Fibroblast of the aortic adventitia (primary cell): ENCODE measurements around the gene IGF2BP3. TPM values are rescaled to one million over a fixed set of nuclear protein-coding genes. Genes with fewer than 3 reads are reported as not detected.

Experiments used
- DNase-seq: peaks from one replicate; pipeline ENCODE4 v3.0.0-alpha.2; 2010; ENCODE audit warnings: low read depth
- H3K4me3 ChIP-seq: 2 replicates; pipeline ENCODE4 v1.5.1; 2011; ENCODE audit warnings: low read depth, mild to moderate bottlenecking, control low read depth, low read length, moderate library complexity
- total RNA-seq: library from RNA; depleted of rRNA; stranded (reverse); fragments of >200 nt; gene quantifications from 2 replicates; pipeline ENCODE4 v1.2.3, GENCODE V29; 2012; ENCODE audit warnings: low replicate concordance
- TF ChIP-seq, protein P1 (sequence below): IDR thresholded peaks from 2 replicates; pipeline ENCODE4 v1.5.1; 2011; ENCODE audit warnings: mild to moderate bottlenecking, low read length, control low read depth, inconsistent platforms; ENCODE audit not compliant: insufficient read depth

Gene IGF2BP3
- total RNA-seq, 1 donor: 116 TPM

DNA sequence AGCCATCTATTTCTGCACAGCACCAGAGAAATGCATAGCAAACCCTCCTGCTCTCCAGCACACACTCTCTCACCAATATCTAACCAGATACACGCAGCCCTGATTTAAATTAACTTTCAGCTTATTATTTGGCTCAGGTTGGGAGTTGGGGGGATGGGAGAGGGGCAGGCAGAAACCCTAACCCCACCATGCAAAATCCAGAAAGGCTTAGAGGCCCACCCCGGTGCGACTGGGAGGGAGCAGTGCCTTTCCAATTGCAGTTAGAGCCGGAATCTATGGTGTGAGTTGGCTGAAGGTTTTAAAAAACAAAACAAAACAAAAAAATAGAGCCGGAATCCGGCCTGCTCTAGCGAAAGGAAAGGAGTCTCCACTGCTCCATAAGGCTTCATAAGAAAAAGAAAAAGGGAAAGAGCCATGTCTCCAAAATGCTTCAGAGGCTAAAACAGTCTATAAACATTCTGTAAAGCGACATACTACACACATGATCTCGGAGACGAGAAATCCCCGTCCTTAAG lies 2.9 kb downstream of the IGF2BP3 start:
- peak overlapping the region; percentile 78 for H3K4me3 ChIP-seq
- TF ChIP-seq, protein P1, sequence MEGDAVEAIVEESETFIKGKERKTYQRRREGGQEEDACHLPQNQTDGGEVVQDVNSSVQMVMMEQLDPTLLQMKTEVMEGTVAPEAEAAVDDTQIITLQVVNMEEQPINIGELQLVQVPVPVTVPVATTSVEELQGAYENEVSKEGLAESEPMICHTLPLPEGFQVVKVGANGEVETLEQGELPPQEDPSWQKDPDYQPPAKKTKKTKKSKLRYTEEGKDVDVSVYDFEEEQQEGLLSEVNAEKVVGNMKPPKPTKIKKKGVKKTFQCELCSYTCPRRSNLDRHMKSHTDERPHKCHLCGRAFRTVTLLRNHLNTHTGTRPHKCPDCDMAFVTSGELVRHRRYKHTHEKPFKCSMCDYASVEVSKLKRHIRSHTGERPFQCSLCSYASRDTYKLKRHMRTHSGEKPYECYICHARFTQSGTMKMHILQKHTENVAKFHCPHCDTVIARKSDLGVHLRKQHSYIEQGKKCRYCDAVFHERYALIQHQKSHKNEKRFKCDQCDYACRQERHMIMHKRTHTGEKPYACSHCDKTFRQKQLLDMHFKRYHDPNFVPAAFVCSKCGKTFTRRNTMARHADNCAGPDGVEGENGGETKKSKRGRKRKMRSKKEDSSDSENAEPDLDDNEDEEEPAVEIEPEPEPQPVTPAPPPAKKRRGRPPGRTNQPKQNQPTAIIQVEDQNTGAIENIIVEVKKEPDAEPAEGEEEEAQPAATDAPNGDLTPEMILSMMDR: no peak
- DNase-seq: peak; percentile 23

DNA sequence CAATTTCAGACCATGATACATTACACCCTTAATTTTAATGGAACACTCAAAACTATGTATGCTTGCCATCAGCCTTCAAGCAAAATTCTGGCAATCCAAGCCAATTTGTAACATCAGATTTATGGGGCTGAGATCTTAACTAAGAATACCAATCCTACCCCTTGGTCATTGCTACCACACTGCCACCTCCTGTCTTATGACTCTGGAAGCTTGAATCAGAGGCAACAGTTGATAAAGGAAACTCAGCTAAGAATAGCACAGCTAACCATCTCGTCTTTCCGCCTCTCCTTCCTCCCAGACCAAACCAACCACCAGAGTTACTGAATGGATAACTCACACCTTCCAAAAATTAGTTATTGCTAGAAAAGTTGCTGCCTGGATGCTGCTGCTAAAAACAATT lies 7.4 kb downstream of the IGF2BP3 start:
- TF ChIP-seq, protein P1: peak; percentile 46
- peak; percentile 75 for DNase-seq
- H3K4me3 ChIP-seq: no peak overlapping the region

DNA sequence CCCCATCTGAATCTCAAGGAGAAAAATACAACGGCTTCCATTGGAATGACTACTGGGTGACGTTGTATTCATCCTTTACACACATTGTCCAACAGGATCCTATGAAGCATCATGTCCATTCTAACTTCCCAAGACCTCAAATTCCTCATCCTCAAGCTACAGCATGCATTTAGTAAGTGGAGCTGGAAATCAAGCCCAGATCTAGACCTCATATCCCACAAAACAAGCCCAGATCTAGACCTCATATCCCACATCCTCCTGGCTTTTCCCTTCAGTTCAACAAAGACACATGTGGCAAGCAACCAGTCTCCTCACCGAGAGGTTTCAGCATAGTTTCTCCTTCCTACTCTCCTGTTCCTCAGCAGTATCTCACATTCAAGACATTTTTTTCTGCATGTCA lies 12.2 kb downstream of the IGF2BP3 start:
- TF ChIP-seq, protein P1: no peak
- no peak for DNase-seq
- H3K4me3 ChIP-seq: no peak overlapping the region

DNA sequence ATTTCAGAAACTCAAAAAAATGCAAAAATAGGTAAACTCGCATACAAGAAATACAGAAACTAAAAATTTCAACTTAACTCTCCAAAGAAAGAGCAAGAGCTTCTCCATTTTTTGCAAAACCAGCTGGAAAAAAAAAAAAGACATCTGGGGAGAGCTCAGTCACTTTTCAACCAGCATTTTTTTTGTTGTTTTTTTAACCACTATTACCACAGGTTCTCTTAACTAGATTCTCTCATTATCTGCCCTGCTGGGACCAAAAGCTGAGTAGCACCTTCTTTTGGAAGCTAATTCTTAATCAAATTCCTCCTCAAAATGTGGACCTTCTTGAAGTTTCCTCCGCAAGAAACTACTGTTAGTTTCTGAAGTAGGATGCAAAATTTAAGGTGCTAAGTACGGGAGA lies 14.2 kb downstream of the IGF2BP3 start:
- no peak for DNase-seq

DNA sequence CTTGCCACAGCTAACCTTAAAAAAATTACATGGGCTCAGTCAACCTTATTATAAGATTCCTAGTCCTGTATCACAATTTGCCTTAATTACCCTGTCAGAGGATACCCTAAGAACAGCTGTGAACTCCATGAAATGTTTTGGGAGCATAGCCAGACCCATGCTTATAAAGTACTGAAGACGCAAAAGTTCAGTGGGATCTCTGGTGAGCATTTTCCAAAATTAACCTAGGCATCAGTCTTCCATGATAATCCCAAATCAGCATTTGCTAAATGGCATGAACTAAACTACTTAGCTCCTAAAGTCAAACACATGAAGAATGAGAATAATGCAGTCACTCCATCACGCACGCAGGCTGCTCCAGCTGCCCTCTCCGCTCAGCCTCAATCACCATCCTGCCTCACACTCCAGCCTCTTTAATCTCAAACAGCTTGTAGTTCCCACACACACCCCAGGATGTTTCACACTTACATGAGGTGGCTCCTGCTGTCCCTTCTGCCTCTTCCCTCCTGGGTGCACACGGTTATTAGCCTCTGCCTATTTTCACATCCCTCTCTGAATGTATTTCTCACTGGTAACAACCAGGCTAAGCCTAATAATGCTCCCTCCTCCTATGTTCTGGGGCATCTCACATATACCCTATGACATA lies 15.3 kb downstream of the IGF2BP3 start:
- TF ChIP-seq, protein P1: no peak
- no peak overlapping the region for H3K4me3 ChIP-seq
- no peak for DNase-seq

More for the DNA sequence above, 14.2 kb downstream of the IGF2BP3 start:
- TF ChIP-seq, protein P1: no peak
- H3K4me3 ChIP-seq: no peak overlapping the region

DNA sequence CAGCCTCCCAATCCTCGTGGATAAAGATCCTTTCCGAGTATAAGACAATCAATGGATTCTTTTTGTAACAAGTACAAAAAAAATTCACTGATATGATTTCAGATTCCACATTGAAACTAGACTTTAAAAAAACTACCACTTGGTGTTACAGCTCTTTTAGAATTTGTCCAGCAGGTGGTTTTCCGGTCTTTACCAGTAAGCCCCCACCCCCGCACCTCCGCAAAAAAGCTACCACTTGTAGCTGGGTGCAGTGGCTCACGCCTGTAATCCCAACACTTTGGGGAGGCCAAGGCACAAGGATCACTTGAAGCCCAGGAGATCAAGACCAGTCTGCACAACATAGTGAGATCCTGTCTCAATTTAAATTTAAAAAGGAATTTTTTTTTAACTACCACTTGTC lies 19.8 kb downstream of the IGF2BP3 start:
- no peak overlapping the region for H3K4me3 ChIP-seq
- TF ChIP-seq, protein P1: no peak
- no peak for DNase-seq

DNA sequence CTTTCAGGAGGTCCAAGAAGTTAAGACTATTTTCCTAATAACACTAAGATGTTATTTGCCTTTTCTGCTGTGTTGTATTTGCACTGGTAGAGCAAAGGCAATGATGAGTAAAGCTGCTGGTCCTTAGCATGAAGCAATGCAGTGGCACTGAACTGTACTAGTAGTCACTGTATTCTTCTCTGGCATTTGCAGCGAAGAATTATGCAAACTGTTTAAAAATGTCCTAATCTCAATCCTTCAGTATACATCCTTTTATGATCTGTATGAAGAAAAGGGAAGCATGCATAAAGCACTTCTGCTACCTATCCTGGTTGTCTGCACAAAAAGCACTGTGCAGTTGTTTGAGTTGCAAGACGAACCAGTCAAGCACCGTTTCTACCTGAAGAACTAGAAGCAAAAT lies 20.4 kb downstream of the IGF2BP3 start:
- no peak for DNase-seq
- TF ChIP-seq, protein P1: no peak
- no peak overlapping the region for H3K4me3 ChIP-seq
